ENCODE data around the gene ARNT2.
A peak's percentile ranks its signal among the peaks of the same experiment; 100 is the strongest.

The ARNT2 gene

DNA sequence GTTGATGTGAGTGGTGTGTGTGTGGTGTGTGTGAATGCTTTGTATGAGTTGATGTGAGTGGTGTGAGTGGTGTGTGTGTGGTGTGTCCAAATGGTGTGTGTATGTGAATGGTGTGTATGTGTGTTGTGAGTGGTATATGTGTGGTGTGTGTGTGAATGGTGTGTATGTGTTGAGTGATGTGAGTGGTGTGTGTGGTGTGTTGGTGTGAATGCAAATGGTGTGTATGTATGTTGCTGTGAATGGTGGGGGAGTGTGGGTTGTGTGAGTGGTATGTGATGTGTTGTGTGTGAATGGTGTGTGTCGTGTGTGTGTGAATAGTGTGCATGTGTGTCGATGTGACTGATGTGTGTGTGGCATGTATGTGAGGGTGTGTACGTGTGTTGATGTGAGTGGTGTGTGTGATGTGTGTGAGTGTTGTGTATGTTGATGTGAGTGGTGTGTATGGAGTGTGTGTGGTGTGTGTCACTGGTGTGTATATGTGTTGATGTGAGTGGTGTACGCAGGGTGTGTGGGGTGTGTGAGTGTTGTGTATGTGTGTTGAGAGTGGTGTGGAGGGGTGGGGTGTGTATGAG lies 40.6 kb downstream of the ARNT2 start:
- no peak for DNase-seq

DNA sequence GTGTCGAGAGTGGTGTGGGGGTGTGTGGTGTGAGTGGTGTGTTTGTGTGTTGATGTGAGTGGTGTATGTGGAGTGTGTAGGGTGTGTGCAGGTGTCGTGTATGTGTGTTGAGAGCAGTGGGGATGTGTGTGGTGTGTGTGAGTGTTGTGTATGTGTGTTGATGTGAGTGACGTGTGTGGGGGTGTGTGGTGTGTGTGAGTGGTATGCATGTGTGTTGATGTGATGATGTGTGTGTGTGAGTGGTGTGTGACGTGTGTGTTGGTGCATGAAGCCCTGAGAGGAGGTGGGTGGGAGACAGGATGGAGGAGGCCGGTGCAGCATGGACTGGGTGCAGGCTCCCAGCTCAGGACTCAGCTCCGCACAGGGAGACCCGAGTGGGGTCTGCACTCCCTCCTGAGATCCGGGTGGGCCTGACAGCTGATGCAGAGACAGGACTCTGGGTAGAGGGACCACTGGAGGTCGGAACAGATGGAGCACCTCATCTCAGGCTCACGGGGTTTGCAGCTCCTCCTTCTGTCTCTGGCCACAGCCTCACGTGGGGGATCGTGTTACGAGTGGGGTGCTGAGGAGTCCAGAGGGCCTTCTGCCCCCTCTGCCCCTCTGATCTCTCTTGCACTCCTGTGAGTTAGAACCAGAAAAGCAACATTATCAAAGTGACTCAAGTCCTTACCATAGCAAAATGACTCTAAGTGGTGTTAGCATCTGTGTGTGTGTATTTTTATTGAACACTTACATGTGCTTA lies 41.3 kb downstream of the ARNT2 start:
- no peak for DNase-seq

- no peak for DNase-seq
Measured at GRCh38 chr15:80447077-80447476, 42.9 kb downstream of the ARNT2 start.

DNA sequence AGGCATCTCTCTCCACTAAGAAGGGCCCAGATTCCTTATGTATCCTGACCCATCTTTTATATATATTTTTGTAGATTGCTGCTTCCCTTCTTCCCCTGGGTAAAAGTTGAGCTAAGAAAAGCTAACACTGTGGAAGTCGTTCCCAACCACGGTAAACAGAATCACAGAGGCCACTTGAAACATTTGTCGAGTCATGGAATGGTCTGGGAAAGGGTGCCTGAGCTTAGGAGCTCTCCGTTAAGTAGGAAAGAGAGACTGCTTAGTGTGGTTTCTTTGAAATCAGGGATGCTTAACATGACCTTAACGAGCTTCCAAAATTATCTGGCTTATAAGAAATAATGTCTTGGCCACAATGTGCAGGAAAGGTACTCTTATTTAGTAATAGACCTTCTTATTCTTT lies 45.6 kb downstream of the ARNT2 start:
- DNase-seq = no peak

DNA sequence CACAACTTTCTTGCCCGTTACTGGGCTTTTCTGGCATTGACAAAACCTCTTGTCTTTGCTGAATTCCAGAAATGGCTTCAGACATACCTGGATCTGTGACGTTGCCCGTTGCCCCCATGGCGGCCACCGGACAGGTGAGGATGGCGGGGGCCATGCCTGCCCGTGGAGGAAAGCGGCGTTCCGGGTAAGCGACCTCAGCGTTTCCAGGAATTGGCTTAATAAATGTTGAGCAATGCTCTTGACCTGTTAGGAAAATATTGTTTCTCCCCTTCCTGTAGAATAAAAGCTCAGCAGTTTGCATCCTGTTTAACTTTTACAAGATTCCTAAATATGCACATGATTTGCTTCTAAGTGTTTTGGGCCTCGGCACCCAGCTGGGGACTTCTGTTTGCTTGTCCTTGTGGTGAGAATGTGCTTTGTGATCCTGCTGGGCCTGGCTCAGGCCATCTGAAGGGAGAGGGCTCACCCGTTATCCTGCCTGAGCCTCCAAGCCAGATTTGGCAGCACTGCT lies 46.7 kb downstream of the ARNT2 start:
- DNase-seq = no peak

GRCh38 chr15:80452166-80452565 lies 48.0 kb downstream of the ARNT2 start:
- DNase-seq = no peak

- DNase-seq = no peak
Measured at GRCh38 chr15:80455051-80455648, 51.0 kb downstream of the ARNT2 start.

GRCh38 chr15:80455668-80456442 lies 51.7 kb downstream of the ARNT2 start:
- DNase-seq = peak; percentile 69

DNA sequence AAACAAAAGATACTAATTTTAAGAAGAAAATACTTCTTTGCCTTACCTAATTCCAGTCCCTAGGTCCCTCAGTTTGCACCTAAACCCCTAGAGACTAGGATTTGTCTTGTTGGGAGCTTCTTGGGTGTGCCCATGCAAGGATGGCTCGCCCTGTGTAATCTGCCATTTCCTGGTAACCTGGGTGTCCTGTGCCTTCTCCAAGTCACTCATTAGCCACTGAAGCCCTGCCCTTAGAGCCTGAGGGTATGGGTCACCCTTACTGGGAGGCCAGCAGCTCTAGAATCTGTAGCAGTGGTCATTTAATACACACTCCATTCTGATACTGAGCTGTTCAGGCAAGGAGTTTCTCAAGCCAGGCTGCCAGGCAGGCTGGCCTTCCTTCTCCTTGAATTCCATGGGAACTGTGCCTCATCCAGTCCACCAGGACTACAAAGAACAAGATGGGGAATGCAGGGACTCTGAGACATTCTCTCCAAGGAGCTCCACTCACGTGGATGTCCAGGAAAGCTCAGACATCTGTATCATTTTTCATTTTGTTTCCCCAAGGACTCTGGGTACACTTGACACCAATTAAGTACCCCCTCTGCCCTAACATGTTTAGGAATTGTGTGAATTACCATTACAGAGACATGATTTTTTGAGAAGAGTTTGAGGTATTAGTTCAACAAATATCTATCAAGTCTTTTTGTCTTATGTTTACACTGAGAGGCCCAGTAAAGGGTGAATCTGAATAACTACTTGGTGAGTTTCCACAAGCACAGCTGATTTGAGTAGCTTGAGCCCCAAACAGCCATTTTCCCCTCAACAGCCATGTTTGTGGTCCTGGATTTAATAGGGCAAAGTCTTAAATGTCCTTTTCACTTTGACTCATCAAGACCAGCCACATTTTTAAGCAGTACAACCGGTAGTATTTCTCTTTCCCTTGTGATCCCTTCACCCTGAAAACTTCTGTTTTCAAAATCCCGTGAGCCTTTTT lies 52.6 kb downstream of the ARNT2 start:
- DNase-seq = peak; percentile 17

GRCh38 chr15:80457896-80458295 lies 53.7 kb downstream of the ARNT2 start:
- no peak for DNase-seq

GRCh38 chr15:80458580-80458979 lies 54.4 kb downstream of the ARNT2 start:
- DNase-seq = no peak

- no peak for DNase-seq
Measured at GRCh38 chr15:80459380-80459779, 55.2 kb downstream of the ARNT2 start.

DNA sequence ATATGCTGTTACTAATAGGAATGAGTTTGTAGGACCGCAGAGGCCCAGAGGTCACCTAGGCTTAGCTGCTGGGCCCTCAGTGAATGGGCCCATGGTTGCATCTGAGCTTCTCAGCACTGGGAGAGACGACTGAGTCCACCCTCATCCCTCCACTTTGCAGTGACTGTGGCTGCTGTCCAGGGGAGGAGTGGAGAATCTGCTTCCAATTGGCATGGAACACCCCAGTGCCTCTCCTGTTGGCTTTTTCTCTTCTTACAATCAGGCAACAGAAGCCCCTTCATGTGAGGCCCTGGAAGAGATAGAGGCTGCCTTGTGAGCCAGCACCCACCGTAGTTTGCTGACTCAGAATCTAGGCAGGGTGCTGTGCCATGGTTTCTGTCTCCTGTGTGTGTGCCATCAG lies 55.6 kb downstream of the ARNT2 start:
- no peak for DNase-seq

DNA sequence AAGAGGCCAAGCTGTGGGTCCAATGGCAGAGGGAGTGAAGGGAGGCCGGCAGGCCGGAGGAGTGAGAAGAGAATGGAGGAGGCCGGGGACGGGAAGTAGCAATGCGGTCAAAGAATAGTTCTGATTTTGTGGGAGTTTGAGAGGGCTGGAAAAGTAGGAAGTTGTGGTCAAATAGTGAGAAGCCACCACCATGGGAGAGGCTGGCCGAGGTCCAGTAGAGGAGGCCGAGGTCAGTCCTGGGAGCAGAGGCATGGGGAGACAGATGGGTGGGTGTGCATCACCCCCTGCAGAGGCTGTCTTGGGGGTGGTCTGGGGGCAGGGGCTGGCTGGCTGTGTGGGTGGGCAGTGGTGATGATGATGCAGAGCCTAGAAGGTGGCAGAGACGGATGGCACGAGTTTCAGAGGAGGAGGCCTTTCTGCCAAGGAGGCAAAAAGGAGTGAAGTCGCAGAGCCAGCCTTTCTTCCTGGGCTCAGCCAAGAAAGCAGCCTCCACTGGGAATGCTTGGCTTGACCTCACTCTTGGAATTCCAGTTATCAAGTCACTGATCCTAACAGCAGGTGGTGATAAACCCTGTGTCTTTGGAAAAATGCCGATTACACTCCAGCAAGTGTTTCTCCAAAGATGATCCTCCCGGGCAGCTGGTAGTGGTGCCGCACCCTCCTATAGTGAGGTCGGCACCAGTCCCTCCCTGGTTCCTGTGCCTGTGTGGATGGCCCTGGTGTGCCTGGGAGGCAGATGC lies 57.3 kb downstream of the ARNT2 start:
- DNase-seq = no peak

DNA sequence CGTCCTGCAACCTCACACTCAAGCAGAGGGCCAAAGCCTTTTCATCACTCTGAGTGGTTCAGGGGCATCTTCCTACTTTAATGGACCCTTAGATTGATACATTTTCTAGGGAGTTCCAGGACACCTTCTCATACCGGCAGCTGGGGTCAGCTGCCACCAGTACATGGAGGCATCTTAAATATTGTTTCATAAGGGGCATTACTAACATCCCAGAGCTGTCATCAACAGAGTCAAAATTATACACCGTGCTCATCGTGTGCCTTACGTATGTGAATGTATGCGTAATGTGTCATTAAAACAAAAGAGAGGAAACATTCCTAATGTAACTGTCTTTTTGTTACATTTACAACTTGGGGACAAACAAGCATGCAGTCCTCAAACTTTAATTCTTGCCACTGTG lies 57.9 kb downstream of the ARNT2 start:
- no peak for DNase-seq

GRCh38 chr15:80462836-80463512 lies 58.8 kb downstream of the ARNT2 start:
- no peak for DNase-seq

- DNase-seq = no peak
Measured at GRCh38 chr15:80464951-80465625, 60.9 kb downstream of the ARNT2 start.

DNA sequence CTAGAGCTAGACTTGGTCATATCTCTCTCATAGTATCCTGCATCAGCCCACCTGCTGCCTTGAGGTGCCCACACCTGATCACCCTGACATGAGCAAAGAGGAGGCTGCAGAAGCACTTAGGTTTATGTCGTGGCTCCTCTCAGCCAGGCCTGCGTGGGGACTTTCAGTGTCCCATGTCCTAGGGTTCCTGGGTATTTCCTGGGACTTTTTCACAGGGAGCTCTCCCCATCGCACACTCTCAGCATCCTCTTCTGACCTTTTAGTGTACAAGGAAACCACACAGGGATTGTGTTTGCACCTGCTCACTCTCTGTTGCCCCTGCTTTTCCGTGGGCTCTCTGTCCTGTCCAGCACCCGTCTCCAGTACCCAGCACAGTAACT lies 61.4 kb downstream of the ARNT2 start:
- no peak for DNase-seq

DNA sequence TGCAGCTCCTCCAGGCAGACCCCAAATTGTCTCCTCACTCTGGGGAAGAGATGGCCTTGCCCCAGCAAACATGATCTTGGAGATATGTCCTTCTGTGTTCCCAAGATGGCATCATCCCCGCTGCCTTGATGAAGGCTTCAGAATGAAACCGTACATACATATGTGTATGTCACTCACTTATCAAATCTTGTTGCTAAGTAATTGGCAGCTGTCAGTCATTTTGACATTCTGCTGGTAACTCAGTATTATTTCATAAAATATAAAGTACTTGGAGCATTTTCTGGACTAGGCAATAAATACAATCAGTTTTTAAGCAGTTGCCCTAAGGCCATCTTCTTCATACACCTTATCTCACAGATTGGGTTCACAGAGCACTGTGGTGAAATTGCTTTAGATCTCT lies 62.4 kb downstream of the ARNT2 start:
- DNase-seq = no peak

GRCh38 chr15:80467311-80467714 lies 63.1 kb downstream of the ARNT2 start:
- no peak for DNase-seq

Data from activated CD4-positive, alpha-beta T cell treated with anti-CD3 and anti-CD28 coated beads, Interleukin-10, Interleukin-2, amounts not matched to agents 100 ng/mL and 50 ng/mL, durations not matched to agents 16 hours and 8 hours (primary cell).